Muscle layer of duodenum (tissue), 2 donors: Measurements from ENCODE around the gene NINL.

Experiments
- H3K27ac ChIP-seq: one replicate; pipeline ENCODE4 v1.7.0; 2013; ENCODE audit warnings: mild to moderate bottlenecking, low read length
- H3K27me3 ChIP-seq: one replicate; pipeline ENCODE4 v1.7.0; 2013; ENCODE audit warnings: low read depth, mild to moderate bottlenecking, control low read depth, low read length
- H3K36me3 ChIP-seq, 2 donors: one replicate each; pipeline ENCODE4 v1.7.0; 2013; ENCODE audit warnings: low read length in 2 of 2, control low read depth in 1 of 2, mild to moderate bottlenecking in 1 of 2; ENCODE audit not compliant: insufficient read depth in 2 of 2, control insufficient read depth in 1 of 2
- H3K4me1 ChIP-seq, 2 donors: one replicate each; pipeline ENCODE4 v1.7.0; 2013; ENCODE audit warnings: low read length in 2 of 2, mild to moderate bottlenecking in 2 of 2, control low read depth in 1 of 2, moderate library complexity in 1 of 2; ENCODE audit not compliant: insufficient read depth in 2 of 2, control insufficient read depth in 1 of 2
- H3K4me3 ChIP-seq, 2 donors: one replicate each; pipeline ENCODE4 v1.7.0; 2013; ENCODE audit warnings: low read length in 2 of 2, low read depth in 1 of 2, mild to moderate bottlenecking in 1 of 2
- H3K9me3 ChIP-seq, 2 donors: one replicate each; pipeline ENCODE4 v1.7.0; 2013; ENCODE audit warnings: low read length in 2 of 2, control low read depth in 1 of 2, mild to moderate bottlenecking in 1 of 2; ENCODE audit not compliant: control insufficient read depth in 1 of 2
- donor health status: healthy.

The NINL gene

DNA sequence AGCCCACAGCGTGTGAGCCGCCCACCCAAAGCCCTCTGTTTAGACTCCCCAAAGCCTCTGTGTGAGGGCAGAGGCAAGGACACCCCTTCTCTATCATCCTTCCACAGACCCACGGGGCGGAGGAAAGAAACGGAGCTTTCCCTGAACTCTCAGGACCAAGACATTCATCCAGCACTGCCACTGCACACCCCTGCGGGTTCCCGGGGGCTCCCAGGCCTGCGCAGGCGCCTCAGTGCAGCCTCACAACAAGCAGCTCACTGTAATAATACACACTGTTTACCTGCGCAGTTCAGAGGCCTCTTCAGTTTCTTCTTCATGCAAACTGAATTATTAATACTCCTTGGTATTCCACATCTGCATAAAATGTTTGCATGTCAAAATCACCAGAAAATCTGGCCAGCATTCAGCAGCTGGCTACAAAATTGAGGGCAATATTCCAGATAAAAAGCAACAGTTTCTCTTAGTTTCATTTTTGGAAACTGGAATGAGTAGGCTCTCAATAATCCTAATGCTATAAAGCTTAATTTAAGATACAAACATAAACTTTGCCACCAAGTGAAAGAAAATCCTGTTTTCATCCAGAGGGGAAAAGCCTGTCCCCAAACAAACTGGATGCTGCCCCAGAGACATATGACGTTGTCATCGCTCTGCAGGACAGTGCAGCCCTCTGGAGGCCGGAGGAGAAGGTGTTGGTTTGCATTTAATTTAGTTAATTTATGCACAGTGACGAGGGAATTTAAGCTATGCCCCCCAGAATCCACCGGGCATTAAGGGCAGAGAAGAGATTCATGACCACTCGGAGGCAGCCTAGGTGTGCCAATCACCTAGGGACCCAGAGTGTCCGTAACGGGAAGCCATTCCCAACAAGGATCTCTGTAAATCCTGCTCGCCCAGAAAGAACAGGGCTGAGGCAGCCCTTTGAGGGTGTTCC, 45.3 kb downstream of the NINL start:
- Histone ChIP-seq H3K27ac (peak overlapping the region; percentile 58), H3K27me3 (no peaks in the 10 kb centered on the region), H3K4me1 (peaks cover 0 to 15% of the 10 kb centered on the region in 2 donors), H3K9me3 (no peaks in the 10 kb centered on the region), H3K4me3 (peak overlapping the region; percentile 54), H3K36me3 (no peaks in the 10 kb centered on the region)

DNA sequence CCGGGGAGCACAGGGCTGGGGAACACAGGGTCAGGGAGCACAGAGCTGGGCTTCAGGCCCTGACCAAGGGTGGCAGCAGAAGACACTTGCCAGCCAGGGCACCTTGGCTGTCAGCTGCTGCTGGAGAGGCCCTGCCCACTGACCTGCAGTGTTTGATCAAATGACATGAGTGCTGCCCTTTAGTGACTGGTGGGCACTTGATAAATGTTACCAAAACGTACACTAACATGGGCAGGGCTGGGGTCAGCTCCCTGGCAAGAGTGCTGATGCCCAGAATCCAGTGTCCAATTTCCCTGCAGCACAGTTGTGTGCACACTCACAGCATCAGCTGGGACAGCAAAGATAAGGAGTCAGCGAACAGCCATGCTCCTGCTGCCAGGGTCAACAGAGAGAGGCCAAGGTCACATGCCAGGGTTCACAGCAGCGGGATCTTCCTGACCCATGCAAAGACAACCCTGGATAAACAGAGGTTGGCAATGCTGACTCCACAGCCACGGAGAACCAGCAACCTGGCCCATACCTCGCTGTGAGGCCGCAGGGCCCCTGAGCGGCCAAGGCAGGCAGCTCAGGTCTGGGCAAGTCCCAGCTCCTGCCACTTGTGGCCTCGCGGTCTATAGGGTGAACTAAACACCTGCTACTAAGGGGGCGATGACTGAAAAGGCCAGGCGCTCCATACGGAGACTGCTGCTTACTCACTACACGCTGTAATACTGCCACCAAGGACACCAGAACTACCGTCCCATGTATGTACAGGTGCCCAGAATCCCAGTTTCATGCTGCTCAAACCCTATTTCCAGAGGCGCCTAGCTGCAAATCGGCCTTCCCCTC, 46.3 kb downstream of the NINL start:
- Histone ChIP-seq H3K9me3 (no peaks in the 10 kb centered on the region), H3K27ac (no peak overlapping the region), H3K27me3 (no peaks in the 10 kb centered on the region), H3K4me1 (peaks cover 0 to 18% of the 10 kb centered on the region in 2 donors), H3K4me3 (peak overlapping the region; percentile 54), H3K36me3 (no peaks in the 10 kb centered on the region)

DNA sequence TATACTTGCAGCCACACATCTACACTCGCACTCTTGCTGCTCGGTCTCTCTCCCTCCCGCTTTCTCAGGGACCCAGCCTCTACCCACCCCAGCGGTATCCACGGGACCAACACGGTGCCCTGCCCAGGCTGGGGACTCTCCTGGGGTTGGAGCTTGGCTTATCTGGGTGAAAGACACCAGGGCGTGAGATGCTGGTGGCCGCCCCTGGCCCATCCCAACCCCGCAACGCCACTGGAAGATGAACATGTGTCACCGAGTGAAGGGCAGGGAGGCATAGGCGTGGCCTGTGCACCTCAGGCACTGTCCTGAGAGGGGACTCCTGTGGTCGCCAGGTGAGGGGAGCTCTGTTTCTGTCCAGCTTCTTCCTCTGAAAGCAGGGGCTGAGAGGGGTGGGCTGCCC, 47.4 kb downstream of the NINL start:
- no peaks in the 10 kb centered on the region for H3K27me3 ChIP-seq
- no peak overlapping the region for H3K4me3 ChIP-seq
- peaks cover 0 to 26% of the 10 kb centered on the region in 2 donors for H3K4me1 ChIP-seq
- no peak overlapping the region for H3K27ac ChIP-seq
- no peaks in the 10 kb centered on the region for H3K9me3 ChIP-seq
- no peaks in the 10 kb centered on the region for H3K36me3 ChIP-seq

DNA sequence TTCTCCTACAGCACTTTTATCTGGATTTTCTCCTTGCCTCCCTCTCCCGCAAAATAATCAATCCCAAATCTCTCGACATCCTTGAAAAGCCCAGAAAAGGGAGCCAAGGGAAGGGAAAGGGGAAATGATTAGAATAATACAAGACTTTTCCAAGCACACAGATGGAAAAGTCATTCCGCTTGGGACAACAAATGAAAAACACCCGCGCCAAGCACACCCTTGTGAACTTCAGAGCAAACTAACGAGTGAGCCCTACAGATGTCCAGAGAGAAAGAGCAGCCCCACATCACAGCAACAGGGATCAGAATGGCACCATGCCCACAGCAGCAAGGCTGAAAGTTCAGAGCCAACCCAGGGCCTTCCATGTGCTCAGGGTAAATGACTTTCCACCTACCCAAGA, 49.6 kb downstream of the NINL start:
- Histone ChIP-seq H3K4me3 (no peak overlapping the region), H3K4me1 (peaks cover 0 to 29% of the 10 kb centered on the region in 2 donors), H3K9me3 (no peaks in the 10 kb centered on the region), H3K27ac (no peak overlapping the region), H3K27me3 (no peaks in the 10 kb centered on the region), H3K36me3 (no peaks in the 10 kb centered on the region)

DNA sequence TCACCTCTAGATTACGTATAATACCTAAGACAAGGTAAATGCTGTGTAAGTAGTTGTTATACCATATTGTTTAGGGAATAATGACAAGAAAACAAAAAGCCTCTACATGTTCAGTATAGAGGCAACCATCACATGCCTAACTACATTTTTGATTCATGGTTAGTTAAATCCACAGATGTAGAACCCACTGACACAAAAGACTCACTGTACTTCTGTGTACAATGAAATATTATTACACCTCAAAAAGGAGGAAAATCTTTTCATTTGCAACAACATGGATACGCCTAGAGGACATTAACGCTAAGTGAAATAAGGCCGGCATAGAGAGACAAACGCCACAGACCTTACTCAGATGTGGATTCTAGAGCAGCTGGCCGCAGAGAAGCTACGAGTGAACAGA, 50.5 kb downstream of the NINL start:
- Histone ChIP-seq H3K4me3 (no peak overlapping the region), H3K27ac (no peak overlapping the region), H3K27me3 (no peaks in the 10 kb centered on the region), H3K4me1 (peaks cover 0 to 30% of the 10 kb centered on the region in 2 donors), H3K36me3 (no peaks in the 10 kb centered on the region), H3K9me3 (no peaks in the 10 kb centered on the region)

DNA sequence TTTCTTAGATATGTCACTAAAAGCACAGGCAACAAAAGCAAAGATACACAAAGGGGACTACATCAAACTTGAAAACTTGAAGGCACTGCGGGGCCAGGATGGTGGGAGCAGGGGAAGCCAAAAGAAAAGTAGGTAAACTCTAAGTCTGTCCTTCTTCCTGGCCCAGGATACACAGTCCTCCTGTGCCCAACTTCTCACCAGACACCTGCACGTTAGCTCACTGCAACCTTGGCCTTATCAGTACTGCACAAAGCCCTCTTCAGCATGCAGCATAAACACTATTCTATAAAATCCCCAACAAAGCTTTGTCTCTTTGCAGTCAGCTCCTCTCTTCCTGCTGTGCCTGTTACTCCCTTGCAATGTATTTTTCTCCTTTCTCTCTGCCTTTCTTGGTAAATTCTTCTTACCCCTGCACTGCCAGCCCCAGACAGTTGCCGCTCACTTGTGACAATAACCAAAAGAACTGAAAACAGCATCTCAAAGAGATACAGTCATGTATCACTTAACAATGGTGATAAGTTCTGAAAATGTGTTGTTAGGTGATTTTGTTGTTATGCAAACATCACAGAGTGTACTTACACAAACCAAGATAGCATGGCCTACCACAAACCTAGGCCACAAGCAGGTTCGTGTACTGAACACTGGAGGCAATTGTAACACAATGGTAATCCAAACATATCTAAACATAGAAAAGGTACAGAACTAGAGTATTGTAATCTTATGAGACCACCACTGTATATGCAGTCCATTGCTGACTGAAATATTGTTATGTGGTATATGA, 51.2 kb downstream of the NINL start:
- no peak overlapping the region for H3K4me3 ChIP-seq
- H3K27ac ChIP-seq: no peak overlapping the region
- no peaks in the 10 kb centered on the region for H3K36me3 ChIP-seq

DNA sequence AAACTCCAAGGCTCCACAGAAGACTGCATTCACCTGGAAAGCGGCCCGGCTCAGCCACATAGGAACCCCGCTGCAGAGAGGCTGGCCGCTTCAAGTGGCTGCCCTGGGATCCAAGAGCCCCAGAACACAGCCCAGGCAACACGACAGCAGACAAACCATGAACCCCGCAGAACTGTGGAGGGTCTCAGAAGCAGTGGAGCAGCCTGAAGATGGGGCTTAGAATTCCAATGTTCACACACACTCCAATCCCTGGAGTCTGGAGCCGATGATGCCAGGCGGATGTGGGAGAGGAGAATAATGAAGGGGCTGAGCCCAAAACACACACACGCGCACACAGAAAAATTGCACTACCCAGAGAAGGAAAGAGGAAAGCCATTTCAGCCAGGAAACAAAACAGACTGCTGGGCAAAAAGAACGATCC, 52.4 kb downstream of the NINL start:
- peaks cover 0 to 17% of the 10 kb centered on the region in 2 donors for H3K4me1 ChIP-seq
- peak overlapping the region; percentile 30 to 40 for H3K4me3 ChIP-seq
- H3K36me3 ChIP-seq: no peaks in the 10 kb centered on the region
- no peaks in the 10 kb centered on the region for H3K9me3 ChIP-seq
- H3K27me3 ChIP-seq: no peaks in the 10 kb centered on the region
- H3K27ac ChIP-seq: peak overlapping the region; percentile 62

More for the DNA sequence above, 51.2 kb downstream of the NINL start:
- Histone ChIP-seq H3K4me1 (peaks cover 0 to 25% of the 10 kb centered on the region in 2 donors), H3K27me3 (no peaks in the 10 kb centered on the region), H3K9me3 (no peaks in the 10 kb centered on the region)

DNA sequence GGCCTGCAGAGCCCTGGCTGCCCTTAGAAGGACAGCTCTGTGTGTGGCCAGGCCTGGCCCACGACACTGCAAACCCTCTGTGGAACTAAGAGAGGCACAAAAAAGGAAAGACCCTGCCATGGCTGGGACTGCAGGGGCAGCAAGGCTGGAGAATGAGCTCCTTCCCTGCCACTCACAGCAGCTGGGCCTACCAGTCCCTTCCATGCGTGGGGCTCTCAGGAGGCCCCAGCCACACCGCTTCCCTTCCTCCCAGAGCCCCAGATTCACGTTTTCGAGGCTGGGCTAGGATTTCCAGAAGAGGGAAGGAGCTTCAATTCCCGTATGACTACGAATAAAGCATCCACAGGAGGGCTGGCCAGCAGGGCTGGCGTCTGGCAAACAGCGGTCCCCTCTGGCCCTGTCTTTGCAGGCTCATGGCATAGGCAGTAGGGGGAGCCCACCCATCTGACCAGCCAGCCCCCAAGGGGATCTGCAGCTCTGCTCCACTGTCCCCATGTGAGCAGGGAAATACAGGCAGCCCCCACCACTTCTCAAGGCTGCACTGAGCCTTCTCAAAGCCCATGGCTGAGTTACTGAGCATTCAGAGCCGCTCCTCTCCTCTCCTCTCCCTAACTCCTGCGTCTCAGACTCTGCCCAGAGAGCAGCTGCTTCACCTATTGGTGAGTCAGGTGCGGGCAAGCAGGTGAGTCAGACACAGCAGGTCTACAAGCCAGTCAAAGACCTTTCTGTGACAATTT, 53.1 kb downstream of the NINL start:
- peak overlapping the region; percentile 62 for H3K27ac ChIP-seq
- no peaks in the 10 kb centered on the region for H3K9me3 ChIP-seq
- no peaks in the 10 kb centered on the region for H3K36me3 ChIP-seq
- peak overlapping the region; percentile 30 to 40 for H3K4me3 ChIP-seq
- H3K4me1 ChIP-seq: peaks cover 0 to 17% of the 10 kb centered on the region in 2 donors
- no peaks in the 10 kb centered on the region for H3K27me3 ChIP-seq

DNA sequence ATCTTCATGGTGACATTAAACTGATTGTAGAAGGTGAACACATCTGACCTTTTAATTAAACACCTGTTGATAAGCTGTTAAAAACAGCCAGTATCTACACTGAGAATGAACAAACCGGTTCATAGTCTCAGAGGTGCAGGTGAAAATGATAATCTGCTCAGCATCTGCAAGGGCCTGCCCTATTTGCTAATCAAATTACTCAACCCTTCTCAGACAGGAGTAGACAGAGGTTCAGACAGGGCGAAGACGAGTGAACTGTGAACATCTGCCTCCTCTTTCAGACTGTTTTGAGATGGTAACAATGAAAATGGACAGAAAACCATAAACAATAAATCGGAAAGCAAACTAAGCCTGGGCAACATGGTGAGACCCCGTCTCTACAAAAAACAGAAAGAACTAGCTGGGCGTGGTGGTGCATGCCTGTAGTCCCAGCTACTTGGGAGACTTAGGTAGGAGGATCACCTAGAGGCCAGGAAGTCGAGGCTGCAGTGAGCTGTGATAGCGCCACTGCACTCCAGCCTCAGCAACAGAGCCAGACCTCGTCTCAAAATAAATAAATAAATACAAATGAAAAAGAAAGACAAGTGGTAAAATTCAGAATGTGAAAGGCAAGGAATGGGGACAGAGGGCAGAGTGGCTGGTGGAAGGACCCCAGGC, 55.9 kb downstream of the NINL start:
- H3K4me3 ChIP-seq: no peak overlapping the region
- H3K27me3 ChIP-seq: no peaks in the 10 kb centered on the region
- H3K9me3 ChIP-seq: no peaks in the 10 kb centered on the region
- H3K4me1 ChIP-seq: peaks cover 0 to 17% of the 10 kb centered on the region in 2 donors
- no peak overlapping the region for H3K27ac ChIP-seq
- peaks cover 1 to 2% of the 10 kb centered on the region in 2 donors for H3K36me3 ChIP-seq

DNA sequence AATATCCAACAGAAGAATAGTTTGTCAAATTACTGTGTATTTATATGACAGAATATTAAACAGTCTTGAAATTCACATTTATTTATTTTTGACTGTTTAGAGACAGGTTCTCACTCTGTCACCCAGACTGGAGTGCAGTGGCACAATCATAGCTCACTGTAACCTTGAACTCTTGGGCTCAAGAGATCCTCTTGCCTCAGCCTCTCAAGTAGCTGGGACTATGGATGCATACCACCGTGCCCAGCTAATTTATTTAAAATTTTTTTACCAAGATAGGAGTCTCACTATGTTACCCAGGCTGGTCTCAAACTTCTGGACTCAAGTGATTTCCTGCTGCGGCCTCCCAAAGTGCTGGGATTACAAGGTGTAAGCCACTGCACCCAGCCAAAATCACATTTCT, 57.4 kb downstream of the NINL start:
- Histone ChIP-seq H3K9me3 (no peaks in the 10 kb centered on the region), H3K36me3 (peaks cover 4 to 7% of the 10 kb centered on the region in 2 donors), H3K4me3 (no peak overlapping the region), H3K27ac (no peak overlapping the region), H3K4me1 (peaks cover 0 to 6% of the 10 kb centered on the region in 2 donors), H3K27me3 (no peaks in the 10 kb centered on the region)
